Brain microvascular endothelial cell (primary cell): ENCODE measurements around the gene RANGAP1.

Source experiments
- DNase-seq: peaks from one replicate; pipeline ENCODE4 v3.0.0-alpha.2; 2020
- H3K27ac ChIP-seq: fragments of 250-450 bp; sonication (Bioruptor Pico); 2 replicates; pipeline ENCODE4 v1.5.1; 2020; ENCODE audit warnings: mild to moderate bottlenecking, moderate library complexity
- H3K27me3 ChIP-seq: fragments of 250-450 bp; sonication (Bioruptor Pico); replicated peaks from 2 replicates; pipeline ENCODE4 v1.5.1; 2020; ENCODE audit warnings: mild to moderate bottlenecking
- H3K36me3 ChIP-seq: fragments of 250-450 bp; sonication (Bioruptor Pico); replicated peaks from 2 replicates; pipeline ENCODE4 v1.5.1; 2020; ENCODE audit warnings: mild to moderate bottlenecking
- H3K4me3 ChIP-seq: 2 replicates; pipeline ENCODE4 v1.5.1; 2011; ENCODE audit warnings: low read depth, mild to moderate bottlenecking, control low read depth, low read length, moderate library complexity
- CTCF ChIP-seq: IDR thresholded peaks from 2 replicates; pipeline ENCODE4 v1.5.1; 2011; ENCODE audit warnings: low read depth, mild to moderate bottlenecking, moderate library complexity, low read length, control low read depth, inconsistent platforms; ENCODE audit errors: missing control alignments
- in situ Hi-C: cut with HindIII; loops from 2 replicates; pipeline ENCODE4 v1.10.0; 2017; ENCODE audit warnings: low sequenced_read_pairs, low pct_ligation_motif_present

RANGAP1 gene

GRCh38 chr22:41206719-41207118 lies 79.3 kb downstream of the RANGAP1 start:
- no peak overlapping the region for H3K27ac ChIP-seq
- DNase-seq = no peak
- in situ Hi-C loops = no loop called here
- TF ChIP-seq CTCF = no peak
- H3K4me3 ChIP-seq = no peak overlapping the region
- H3K27me3 ChIP-seq = no peaks in the 10 kb centered on the region
- peaks cover 13% of the 10 kb centered on the region for H3K36me3 ChIP-seq

GRCh38 chr22:41204992-41205900 lies 80.7 kb downstream of the RANGAP1 start, which contains the start of gene L3MBTL2:
Gene L3MBTL2 (plus strand): TSS chr22:41205312. CDS start chr22:41205363, 51 bp downstream.
- in situ Hi-C loops = no loop called here
- Histone ChIP-seq H3K27ac (peak within 1 kb of the TSS; percentile 69), H3K27me3 (no peaks in the 10 kb centered on the region), H3K36me3 (peaks cover 5% of the 10 kb centered on the region), H3K4me3 (peak within 1 kb of the TSS; percentile 99)
- DNase-seq = peak; percentile 96
- TF ChIP-seq CTCF = no peak

GRCh38 chr22:41204066-41204465 lies 81.9 kb downstream of the RANGAP1 start:
- Histone ChIP-seq H3K4me3 (no peak overlapping the region), H3K27ac (no peak overlapping the region), H3K36me3 (no peaks in the 10 kb centered on the region), H3K27me3 (no peaks in the 10 kb centered on the region)
- DNase-seq = no peak
- in situ Hi-C loops = no loop called here
- no peak for TF ChIP-seq CTCF

- in situ Hi-C loops = no loop called here
- DNase-seq = no peak
- no peak for TF ChIP-seq CTCF
- no peak overlapping the region for H3K27ac ChIP-seq
- no peaks in the 10 kb centered on the region for H3K36me3 ChIP-seq
- no peak overlapping the region for H3K4me3 ChIP-seq
- no peaks in the 10 kb centered on the region for H3K27me3 ChIP-seq
Measured at GRCh38 chr22:41203118-41203517, 82.9 kb downstream of the RANGAP1 start.

- no peaks in the 10 kb centered on the region for H3K36me3 ChIP-seq
- in situ Hi-C loops = no loop called here
- H3K27me3 ChIP-seq = no peaks in the 10 kb centered on the region
- no peak for TF ChIP-seq CTCF
- H3K4me3 ChIP-seq = no peak overlapping the region
- no peak for DNase-seq
- H3K27ac ChIP-seq = no peak overlapping the region
Measured at GRCh38 chr22:41201141-41201540, 84.8 kb downstream of the RANGAP1 start.
